ENCODE measurements around the gene KLK2.

The KLK2 gene

DNA sequence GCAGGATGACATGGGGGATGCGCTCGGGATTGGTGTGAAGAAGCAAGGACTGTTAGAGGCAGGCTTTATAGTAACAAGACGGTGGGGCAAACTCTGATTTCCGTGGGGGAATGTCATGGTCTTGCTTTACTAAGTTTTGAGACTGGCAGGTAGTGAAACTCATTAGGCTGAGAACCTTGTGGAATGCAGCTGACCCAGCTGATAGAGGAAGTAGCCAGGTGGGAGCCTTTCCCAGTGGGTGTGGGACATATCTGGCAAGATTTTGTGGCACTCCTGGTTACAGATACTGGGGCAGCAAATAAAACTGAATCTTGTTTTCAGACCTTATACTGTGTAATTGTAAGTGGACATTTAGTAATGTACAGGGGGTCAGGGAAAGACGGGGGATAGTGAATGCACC is 7.0 kb downstream of the KLK2 start:
- no peak for TF ChIP-seq CTCF (IDR thresholded peaks at IDR 0.05; ENCODE audit: low read depth, low read length)
- DNase-seq = no peak
- Histone ChIP-seq H3K36me3 (no peaks in the 10 kb centered on the region), H3K4me1 (no peaks in the 10 kb centered on the region; the same call in none of the 2 replicates), H3K4me3 (ENCODE audit: low read depth, low read length) (no peak overlapping the region), H3K9me3 (no peaks in the 10 kb centered on the region), H3K27me3 (peaks cover 1% of the 10 kb centered on the region; the same call in 1 of the 2 replicates)

DNA sequence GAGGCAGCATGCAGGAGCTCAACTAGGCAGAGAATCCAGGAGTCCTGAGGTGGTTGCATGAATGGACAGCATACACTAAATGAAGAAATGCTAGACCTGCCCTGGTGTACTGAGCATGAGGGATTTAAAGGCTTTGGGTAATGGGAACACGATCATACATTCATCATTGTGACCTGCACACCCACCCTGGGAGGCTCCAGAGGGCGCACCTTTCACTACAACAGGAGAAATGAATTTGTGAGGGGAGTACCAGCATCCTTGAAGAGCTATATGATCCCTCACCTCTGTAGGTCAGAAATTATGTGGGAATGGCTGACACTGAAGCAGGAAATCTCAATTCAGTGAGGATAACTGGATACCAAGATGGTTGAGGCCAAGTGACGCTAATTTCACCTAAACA is 8.9 kb downstream of the KLK2 start:
- Histone ChIP-seq H3K4me3 (ENCODE audit: low read depth, low read length) (no peak overlapping the region), H3K27me3 (no peaks in the 10 kb centered on the region), H3K9me3 (no peaks in the 10 kb centered on the region), H3K4me1 (peaks cover 5% of the 10 kb centered on the region), H3K36me3 (no peaks in the 10 kb centered on the region)
- no peak for DNase-seq
- 0 out of 2 replicates have a peak, but pooled peaks have one; percentile 14 for TF ChIP-seq CTCF (IDR thresholded peaks at IDR 0.05; ENCODE audit: low read depth, low read length)

DNA sequence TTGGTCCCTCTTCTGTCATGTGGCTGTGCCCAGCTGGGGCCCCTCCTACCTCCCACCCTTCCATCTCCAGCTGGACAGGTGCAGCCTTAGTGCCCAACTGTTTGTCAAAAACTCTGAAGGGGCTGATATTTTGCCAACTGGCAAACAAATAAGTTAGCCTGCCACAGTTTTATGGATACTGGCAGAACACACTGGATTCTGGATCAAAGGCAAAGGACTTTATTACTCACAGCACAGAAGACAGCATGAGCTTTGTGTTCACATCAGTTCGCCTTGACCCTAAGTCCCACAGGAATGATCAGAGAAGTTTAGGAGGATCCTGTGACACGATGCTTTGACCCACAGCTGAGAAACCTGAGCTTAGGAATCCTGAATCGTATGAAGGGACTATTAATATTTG is 16.4 kb downstream of the KLK2 start:
- Histone ChIP-seq H3K36me3 (no peaks in the 10 kb centered on the region), H3K4me3 (ENCODE audit: low read depth, low read length) (no peak overlapping the region), H3K4me1 (peaks cover 11% of the 10 kb centered on the region), H3K9me3 (no peaks in the 10 kb centered on the region), H3K27me3 (no peaks in the 10 kb centered on the region)
- TF ChIP-seq CTCF (IDR thresholded peaks at IDR 0.05; ENCODE audit: low read depth, low read length) = no peak
- no peak for DNase-seq

DNA sequence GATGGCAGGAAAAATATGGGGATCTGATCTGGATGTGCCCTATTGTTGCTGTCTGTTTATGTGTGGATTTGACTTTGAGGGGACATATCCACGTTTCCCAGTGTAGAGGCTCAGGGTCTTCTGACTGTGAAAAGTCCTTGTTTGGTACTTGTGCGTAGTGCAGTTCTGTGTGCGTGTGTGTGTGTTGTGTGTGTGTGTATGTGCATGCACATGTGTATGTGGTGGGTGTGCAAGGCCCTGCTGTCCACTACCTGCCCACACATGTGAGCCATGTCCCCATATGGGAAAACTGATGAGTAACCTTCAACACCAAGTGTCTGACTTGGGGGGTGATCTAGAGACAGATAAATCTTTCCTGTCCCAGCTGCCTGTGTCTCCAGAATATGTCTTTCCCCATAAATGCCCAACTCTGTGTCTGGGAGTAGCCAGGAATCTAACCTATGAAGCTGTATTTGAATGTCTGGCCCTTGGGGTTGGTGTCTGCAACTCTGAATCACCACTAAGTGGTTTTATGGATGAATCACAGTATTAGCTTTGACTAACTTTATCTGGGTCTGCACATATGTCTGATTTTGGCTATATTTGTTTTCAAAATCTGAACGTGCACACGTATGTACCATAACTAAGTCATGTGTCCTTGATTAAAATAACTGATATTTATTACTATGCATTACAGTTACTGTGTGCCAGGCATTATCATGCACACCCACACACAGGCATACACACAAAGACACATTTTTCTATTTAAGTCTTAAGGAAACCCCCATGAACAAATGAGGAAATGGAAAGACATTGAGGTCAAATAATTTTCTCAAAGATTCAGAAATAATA is 17.4 kb downstream of the KLK2 start:
- no peaks in the 10 kb centered on the region for H3K27me3 ChIP-seq
- H3K4me1 ChIP-seq = peaks cover 8% of the 10 kb centered on the region
- no peak for DNase-seq
- TF ChIP-seq CTCF (IDR thresholded peaks at IDR 0.05; ENCODE audit: low read depth, low read length) = no peak
- no peaks in the 10 kb centered on the region for H3K36me3 ChIP-seq
- no peak overlapping the region for H3K4me3 ChIP-seq (ENCODE audit: low read depth, low read length)
- no peaks in the 10 kb centered on the region for H3K9me3 ChIP-seq

- Histone ChIP-seq H3K9me3 (no peaks in the 10 kb centered on the region), H3K4me1 (peaks cover 7% of the 10 kb centered on the region), H3K27me3 (no peaks in the 10 kb centered on the region), H3K4me3 (ENCODE audit: low read depth, low read length) (no peak overlapping the region), H3K36me3 (no peaks in the 10 kb centered on the region)
- DNase-seq = no peak
- TF ChIP-seq CTCF (IDR thresholded peaks at IDR 0.05; ENCODE audit: low read depth, low read length) = no peak
These were observed 18.0 kb downstream of the KLK2 start for GRCh38 chr19:50891253-50891625.

GRCh38 chr19:50893047-50893736 is 20.0 kb downstream of the KLK2 start:
- peaks cover 12% of the 10 kb centered on the region for H3K4me1 ChIP-seq
- no peak overlapping the region for H3K4me3 ChIP-seq (ENCODE audit: low read depth, low read length)
- DNase-seq = peak; percentile 77
- peak; percentile 55 for TF ChIP-seq CTCF (IDR thresholded peaks at IDR 0.05; ENCODE audit: low read depth, low read length)
- no peaks in the 10 kb centered on the region for H3K9me3 ChIP-seq
- H3K27me3 ChIP-seq = no peaks in the 10 kb centered on the region
- no peaks in the 10 kb centered on the region for H3K36me3 ChIP-seq

Data from BE2C (cell line).